ENCODE results near the gene BMP6.

The BMP6 gene

DNA sequence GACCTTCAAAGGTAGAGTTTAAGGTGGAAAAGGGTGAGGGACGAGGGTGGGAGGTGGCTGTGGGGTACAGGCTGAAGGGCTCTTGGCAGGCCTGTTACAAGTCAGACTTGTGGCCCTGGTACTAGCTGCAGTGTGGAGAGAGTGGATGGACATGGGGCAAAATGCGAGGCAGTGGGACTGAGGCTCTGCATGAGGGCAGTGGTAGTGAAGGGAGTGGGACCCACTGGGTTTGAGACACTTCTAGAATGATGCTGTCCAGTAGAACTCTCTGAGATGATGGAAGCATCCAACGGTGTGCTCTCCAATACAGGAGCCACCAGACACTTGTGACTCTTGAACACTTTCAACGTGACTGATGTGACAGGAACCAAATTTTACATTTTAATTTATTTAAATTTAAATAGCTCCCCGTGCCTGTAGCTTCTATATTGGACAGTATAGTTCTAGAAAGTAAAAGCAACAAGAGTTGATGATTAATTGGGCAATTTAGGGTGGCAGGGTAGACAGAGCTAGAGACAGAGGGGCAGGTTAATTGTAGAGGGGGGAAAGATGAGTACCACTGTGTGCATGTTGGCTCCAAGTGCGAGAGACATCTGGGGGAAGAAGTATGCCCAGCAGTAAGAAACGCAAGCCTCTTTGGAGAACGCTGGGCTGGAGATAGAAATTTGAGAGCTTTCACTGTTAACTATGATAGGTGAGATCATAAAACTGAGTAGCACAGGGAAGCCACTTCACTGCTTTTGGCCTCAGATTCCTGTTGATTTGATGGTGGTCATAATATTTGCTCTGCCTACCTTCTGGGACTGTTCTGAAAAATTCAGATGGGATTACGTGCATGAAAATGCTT lies 107.2 kb downstream of the BMP6 start:
- DNase-seq: no peak

DNA sequence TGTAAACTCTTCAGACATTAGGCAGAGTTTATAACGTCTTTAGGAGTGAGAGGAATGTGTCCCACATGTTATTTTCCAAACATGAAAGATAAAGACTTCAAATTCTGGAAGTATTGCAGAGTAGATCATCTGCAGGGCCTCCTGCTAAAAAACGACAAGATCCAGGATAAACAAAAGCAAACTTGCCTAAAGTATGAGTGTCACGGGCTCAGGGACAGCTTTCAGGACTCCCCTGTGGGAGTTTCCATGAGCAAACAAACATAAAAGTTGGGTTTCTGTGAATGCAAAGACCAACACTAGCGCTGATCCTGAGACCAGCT lies 107.8 kb downstream of the BMP6 start:
- DNase-seq: no peak

DNA sequence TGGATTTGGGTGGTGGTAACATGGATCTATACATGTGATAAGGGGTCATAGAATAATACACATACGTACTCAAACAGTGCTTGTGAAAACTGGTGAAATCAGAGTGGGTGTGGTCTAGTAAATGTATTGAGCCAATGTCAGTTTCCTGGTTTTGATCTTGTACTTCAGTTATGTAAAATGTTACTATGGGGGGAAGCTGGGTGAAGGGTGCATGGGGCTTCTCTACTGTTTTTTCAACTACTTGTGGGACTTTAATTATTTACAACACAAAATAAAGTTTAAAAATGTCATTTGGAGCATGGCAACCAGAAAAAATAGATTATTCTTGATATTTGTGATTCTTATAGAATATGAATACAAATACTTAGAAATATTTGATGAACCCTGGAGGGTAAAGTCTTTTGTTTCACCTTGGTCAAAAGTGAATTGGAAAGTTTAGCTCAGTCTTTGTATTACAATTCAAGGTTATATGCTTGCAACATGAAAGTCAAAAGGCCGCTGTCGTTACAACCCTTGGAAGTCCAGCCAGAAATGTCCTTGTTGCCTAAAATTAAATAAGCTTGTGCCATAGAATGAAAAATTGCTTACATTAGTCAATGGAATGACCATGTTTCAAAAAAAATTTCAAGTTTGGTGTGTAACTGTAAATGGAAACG lies 110.6 kb downstream of the BMP6 start:
- DNase-seq: no peak

DNA sequence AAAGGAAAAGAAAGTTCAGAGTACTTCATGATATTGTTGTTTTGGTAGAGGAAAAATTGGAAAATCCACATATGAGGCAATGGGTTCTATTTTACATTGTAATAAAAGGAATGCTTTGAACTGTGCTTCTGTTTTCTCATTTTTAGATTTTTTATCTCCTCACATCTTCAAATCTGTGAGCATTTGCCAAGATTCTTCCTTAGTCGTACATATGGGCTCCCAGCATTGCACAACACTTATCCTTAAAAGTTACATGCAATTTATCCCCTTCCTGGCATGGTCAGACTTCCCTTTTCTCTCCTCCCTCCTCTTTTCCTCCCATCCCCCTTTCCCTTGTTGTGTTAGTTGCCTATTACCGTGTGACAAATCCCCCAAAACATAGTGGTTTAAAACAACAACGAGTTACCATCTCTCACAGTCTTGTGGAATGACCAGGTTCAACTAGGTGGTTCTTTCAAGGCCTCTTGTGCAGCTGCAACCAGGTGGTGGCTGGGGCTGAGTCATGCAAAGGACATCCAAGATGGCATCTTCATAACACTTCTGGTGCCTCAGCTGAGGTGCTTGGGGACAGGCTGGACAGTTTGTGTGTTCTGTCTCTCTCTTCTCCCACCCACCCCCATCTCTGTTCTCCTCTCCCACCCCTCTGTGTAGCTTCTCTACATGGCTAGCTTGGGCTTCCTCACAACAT lies 116.0 kb downstream of the BMP6 start:
- DNase-seq: no peak

DNA sequence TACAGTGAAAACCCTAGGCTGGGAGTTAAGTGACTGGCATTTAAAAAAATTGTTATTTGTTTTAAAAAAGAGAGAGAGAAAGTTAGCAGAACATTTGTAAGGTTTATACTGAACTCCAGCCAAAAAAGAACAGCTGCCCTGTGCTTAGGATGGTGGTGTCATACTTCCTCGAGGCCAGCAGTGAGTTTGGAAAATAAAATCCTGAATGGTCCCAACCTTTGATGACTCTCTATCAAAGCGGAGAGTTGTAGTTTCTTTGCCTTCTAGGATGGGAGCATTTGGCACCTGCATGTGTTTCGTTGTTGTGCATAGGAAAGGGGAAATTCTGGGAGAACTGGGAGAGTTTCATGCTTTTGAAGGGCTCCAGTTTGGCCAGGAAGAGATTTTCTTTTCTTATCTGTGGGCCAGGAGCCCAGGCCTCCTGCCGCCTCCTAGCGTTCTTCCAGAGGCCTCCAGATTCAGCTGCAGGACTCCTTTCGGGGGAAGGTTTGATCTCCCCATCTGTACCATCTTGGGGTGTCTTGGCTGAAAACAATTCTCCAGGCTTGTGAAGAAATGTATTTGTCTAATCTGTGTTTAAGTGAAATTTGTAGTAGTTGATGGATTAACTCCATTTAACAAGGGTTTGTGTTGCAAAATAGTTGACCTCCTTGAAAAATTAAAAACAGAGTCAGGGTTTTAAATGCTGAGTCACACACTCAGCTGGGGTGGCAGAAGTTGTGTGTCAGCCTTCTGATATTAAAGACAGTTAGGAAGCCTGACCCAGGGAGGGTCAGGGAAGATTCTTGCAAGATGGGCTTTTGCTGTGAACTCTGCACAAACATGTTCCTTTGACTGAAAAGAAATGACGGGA lies 121.3 kb downstream of the BMP6 start:
- DNase-seq: no peak

- no peak for DNase-seq
Measured at GRCh38 chr6:7848229-7848628, 122.3 kb downstream of the BMP6 start.

- DNase-seq: no peak
Measured at GRCh38 chr6:7851780-7852179, 125.9 kb downstream of the BMP6 start.

GRCh38 chr6:7859591-7859990 lies 133.7 kb downstream of the BMP6 start:
- no peak for DNase-seq

DNA sequence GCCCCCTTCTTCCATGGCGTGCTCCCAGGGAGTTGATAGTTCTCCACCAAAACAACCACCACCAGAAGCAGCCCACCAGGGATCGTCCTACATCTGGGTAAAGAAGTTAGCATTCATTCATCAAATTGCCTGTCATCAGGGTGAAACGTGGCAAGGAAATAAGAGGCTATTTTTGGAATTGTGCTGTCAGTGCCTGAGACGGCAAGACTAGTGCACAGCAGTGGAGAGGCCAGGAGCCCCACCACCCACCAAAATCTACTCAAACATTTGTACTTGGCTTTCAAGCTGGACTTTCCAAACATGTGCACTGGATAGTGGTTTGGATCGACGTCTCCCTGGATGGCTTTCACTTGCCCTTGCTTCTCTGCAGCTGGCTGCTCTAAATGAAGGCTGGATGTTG lies 139.9 kb downstream of the BMP6 start:
- no peak for DNase-seq

DNA sequence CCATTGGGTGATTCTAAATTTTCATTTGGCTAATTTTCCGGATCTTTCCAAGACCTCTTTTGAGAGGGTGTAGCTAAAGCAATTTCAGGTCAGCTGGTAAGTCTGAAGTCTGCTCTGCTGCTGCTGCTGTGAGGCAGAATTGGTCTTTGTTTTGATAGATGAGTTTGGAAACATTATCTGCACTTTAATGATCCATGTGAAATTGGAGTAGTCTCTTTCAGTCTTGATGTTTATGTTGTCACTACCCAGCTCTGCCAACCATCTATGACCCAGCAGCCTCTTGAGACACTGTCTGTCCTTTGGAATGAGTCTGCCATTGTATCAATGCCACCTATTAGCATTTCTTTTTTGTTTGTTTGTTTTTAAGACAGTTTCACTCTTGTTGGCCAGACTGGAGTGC lies 140.6 kb downstream of the BMP6 start:
- no peak for DNase-seq

- DNase-seq: no peak
Measured at GRCh38 chr6:7868926-7869325, 143.0 kb downstream of the BMP6 start.

DNA sequence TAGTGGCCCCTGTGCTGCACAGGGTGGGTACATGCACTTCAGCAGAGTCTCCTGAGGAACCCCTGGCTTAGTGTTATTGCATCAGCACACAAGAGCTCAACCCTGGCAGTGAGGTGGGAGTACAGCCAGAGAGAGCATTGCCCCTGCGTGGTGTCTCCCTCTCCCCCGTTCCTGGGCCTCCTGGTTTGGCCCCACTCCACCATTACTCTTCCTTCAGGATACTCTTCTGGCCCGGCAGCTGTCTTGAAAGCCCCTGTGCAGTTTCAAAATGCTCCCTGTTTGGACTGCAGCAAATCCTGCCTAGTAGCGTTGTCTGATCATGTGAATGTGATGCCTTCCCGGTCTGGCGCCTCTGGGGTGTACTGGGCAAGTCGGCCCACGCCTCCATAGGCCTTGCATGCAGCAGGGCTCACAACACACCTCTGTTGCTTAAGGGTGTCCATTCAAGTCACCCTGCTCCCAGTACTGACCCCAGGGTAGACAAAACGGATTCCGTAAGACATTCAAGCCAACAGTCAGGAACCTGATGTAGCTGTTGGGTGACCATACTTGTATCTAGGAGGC lies 152.6 kb downstream of the BMP6 start:
- DNase-seq: no peak

GRCh38 chr6:7879043-7879442 lies 153.1 kb downstream of the BMP6 start:
- DNase-seq: no peak

DNA sequence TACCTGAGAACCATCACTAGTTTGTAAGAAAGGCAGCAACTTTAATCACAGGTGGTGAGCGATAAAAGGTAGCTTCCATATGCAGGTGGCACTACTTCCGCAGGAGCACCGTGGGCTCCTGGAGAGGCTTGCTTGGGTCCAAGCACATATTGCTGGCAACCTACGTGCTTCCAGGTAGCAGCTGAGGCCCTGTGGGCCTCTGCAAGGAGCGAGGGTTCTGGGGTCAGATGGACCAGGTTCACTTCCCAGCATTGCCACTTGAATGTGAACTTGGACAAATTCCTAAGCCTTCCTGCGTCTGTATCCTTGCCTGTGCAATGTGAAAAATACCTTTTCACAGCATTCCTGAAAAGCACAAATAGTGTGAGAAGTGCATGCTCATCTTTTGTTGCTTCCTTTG lies 153.7 kb downstream of the BMP6 start:
- DNase-seq: no peak

DNA sequence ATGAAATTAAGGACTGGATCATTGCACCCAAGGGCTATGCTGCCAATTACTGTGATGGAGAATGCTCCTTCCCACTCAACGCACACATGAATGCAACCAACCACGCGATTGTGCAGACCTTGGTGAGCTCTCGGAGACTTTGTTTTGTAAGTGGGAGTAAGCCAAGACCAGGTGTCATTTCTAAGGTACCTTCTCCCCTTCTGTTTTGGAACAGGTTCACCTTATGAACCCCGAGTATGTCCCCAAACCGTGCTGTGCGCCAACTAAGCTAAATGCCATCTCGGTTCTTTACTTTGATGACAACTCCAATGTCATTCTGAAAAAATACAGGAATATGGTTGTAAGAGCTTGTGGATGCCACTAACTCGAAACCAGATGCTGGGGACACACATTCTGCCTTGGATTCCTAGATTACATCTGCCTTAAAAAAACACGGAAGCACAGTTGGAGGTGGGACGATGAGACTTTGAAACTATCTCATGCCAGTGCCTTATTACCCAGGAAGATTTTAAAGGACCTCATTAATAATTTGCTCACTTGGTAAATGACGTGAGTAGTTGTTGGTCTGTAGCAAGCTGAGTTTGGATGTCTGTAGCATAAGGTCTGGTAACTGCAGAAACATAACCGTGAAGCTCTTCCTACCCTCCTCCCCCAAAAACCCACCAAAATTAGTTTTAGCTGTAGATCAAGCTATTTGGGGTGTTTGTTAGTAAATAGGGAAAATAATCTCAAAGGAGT lies 154.2 kb downstream of the BMP6 start:
- no peak for DNase-seq

- DNase-seq: no peak
Measured at GRCh38 chr6:7880718-7881107, 154.8 kb downstream of the BMP6 start.

DNA sequence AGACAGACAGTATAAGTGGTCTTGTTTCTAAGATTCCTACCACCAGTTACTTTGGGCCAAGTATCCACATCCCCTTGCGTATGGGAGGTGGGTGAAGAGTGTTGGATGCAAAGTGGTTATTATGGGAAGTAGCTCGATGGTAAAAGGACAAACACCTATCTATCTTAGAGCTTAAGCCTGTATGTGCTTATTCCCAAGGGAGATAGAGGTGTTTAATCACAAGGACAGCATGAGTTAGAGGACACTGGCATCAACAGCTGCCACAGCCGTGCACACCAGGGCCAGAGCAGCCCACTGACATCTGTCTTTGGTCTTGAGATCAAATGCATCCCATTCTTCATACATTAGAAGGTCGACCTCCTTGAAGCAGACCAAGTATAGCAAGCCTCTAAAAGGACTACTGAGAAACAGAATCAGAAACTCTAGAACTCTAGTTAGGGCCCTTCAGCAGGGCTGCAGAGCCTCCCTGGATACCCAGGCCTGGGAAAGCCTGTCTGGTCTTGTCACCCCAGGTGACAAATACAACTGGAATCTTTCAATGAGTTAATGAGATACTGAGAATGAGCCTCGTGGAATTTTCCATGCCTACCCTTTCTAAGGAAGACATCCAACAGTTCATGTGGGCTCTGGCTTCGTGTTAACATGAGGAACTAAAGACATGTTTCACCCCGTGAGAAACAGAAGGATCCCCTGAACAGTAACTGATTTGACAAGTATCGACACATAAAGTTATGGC lies 156.0 kb downstream of the BMP6 start:
- DNase-seq: no peak

DNA sequence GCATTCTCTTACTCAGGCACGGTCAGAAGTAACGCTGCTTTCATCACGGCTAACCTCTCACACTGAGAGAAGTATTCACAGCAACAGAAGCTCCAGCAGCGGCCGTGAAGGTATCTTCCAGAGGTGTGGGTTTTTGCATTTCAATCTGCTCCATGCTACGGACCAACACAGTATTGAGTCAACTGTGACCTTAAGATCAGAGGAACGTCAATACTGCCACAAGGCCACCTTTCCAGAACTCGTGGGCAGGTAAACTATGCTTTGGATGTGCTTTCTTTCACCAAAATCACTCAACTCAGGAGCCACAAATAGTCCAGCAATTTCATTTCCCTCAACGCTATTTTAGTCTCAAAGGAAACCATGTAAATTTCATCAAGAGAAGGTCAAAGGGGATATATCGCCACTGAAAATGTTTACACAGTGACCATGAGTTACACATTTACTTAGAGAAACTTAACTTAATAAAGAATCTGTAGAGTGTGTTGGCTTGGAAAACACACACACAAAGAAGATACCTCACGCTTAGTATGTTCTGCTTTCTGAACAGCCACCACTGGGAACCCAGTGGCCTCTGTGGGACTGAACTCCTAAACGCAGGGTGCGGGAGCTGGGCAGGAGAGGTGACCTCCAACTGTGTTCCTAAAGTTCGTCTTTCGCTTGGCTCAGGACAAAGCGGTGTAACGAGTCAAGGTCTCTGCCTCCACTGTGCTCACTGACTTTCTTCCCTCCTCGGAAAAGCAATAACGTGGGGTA lies 156.8 kb downstream of the BMP6 start:
- no peak for DNase-seq

DNA sequence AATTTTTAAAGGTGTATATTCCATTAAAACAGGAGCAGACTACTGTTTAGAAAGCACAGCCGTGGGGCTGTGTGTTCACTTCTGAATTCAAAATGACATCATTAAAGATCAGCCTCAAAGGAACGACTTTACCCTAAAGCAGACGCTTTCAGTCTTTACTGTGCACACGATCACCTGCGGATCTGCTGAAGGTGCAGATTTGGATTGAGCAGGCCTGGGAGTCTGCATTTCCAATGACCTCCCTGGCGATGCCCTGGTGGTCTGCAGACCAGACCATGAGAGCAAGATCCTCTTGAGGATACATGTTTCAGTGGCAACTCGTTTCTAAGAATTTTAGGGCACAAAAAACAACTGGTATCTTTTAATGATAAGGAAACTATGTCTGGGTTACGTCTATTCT lies 157.5 kb downstream of the BMP6 start:
- no peak for DNase-seq

DNA sequence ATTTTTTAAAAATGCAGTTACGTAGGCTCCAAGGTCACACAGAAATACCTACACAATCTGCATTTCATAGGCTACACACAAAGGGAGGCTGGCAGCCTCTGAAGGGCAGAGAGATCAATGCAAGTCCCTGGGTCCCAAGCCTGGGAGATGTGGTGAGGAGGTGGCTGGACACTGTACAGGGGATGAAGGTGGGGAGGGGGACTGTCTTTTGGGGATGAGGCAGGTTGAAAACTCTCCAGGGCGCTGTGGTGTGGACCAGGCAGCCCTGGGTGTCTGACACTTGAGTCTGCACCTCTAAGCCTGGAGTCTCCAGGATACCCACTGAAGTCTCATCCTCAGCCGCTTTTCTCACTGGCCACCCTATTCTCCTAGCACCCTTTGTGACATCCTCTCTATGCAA lies 160.2 kb downstream of the BMP6 start:
- no peak for DNase-seq
